Activated naive CD4-positive, alpha-beta T cell treated with Interleukin-2 at 50 U/mL for 16 hours (primary cell): ENCODE measurements around the gene RBM42.
A peak's percentile ranks its signal among the peaks of the same experiment; 100 is the strongest.
"Not testable (repeated sequence)": the region's sequence is repeated elsewhere in the genome, so short reads cannot be mapped to it uniquely, and the experiment has no call there.

Experiments used
- DNase-seq: peaks from one replicate; pipeline ENCODE4 v3.0.0-alpha.2; 2020

The RBM42 gene

GRCh38 chr19:35621708-35622107 is 7.1 kb upstream of the RBM42 start:
- no peak for DNase-seq

GRCh38 chr19:35622750-35623149 is 6.1 kb upstream of the RBM42 start:
- DNase-seq: no peak

DNA sequence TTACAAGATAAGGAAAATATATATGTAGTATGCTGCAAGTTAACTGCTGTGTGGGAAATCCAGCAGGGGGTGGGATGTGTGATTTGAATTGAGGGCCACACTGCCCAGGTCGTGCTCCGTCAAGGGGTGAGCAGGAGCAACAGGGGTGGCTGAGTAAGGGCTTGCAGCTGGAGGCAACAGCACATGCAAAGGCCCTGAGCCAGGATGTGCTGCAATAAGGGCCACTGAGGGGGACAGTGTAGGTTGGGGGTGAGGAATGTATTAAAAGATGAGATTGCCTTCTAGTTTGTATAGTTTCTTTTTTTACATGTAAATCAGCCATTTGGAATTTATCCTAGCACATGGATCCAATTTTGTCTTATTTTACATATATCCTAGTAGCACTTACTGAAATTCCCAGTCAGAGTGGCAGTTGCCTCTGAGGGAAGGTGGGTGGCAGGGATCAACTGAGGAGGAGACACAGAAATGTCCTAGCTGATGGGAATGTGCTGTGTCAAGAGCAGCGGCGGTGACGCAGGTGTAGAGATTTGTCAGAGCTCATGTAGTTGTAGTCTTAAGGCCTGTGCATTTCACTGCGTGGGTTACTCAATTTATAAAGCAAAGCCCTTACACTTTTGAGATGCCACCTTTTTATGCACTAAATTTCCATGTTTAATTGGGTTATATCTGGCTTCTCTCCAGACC is 5.4 kb upstream of the RBM42 start:
- DNase-seq: no peak

DNA sequence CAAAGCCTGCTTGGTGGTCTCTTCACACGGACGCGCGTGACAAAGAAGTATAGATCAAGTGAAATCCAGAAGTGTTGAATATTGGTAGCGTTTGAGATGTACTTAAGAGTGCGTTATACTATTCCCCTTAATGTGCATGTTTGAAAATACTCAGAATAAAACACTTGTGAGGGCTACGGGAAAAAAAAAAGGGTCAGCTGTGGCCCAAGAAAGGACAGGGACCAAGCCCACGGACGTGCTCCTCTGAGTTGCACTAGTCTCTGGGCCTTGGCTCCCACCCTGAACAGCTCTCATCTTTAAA is 622 bp upstream of the RBM42 start:
- DNase-seq: no peak

DNA sequence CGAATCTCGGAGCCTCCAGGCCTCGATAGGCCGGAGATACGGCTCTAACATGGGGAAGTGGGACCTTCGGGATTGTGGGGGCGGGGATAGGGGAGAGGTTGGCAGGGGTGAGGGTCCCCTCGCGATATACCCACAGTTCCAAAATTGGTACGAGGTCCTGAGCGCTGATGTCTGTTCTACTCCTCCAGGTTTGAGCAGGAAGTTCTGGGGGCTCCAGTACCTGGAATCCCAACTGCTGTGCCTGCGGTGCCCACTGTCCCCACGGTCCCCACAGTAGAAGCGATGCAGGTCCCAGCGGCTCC is 447 bp downstream of the RBM42 start:
- no peak for DNase-seq

GRCh38 chr19:35633727-35634440 is 5.0 kb downstream of the RBM42 start:
- DNase-seq: no peak

GRCh38 chr19:35636651-35637050 is 7.8 kb downstream of the RBM42 start:
- DNase-seq: no peak

- no peak for DNase-seq
These were observed 8.3 kb downstream of the RBM42 start for GRCh38 chr19:35637165-35637564.

DNA sequence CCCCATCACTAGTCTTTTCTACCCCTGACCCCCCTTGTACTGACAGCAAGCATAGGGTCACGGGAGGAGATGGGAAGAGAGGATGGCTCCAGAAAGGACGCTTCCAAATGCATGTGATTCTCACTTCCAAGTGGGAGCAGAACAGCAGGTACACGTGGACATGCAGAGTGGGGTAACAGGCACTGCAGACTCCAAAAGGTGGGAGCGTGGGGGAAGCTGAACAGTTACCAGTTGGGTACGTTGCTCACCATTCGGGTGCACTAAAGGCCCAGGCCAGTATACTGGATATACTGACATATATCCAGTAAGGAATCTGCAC is 10.4 kb downstream of the RBM42 start:
- no peak for DNase-seq

- DNase-seq: no peak
These were observed 11.0 kb downstream of the RBM42 start for GRCh38 chr19:35639863-35640262.

DNA sequence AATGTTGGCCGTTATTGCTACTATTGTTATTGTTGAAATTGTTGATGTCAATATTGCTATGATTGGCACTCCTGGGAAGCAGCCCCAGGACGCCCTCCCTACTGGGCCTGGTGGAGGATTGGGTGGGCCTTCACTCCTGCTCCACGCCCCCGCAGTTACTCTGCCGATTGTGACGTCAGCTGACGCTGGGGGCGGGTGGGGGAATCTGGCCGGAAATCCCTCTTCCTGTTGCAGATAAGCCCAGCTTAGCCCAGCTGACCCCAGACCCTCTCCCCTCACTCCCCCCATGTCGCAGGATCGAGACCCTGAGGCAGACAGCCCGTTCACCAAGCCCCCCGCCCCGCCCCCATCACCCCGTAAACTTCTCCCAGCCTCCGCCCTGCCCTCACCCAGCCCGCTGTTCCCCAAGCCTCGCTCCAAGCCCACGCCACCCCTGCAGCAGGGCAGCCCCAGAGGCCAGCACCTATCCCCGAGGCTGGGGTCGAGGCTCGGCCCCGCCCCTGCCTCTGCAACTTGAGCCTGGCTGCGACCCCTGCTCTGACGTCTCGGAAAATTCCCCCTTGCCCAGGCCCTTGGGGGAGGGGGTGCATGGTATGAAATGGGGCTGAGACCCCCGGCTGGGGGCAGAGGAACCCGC is 12.8 kb downstream of the RBM42 start, which contains the start of gene ETV2:
Gene ETV2 (plus strand): TSS at position 231 of the 637 bp plus-strand sequence. CDS start 716 bp downstream, outside the sequence.
- peak; percentile 34 for DNase-seq

- DNase-seq: no peak
These were observed 13.5 kb downstream of the RBM42 start for GRCh38 chr19:35642312-35642711.

DNA sequence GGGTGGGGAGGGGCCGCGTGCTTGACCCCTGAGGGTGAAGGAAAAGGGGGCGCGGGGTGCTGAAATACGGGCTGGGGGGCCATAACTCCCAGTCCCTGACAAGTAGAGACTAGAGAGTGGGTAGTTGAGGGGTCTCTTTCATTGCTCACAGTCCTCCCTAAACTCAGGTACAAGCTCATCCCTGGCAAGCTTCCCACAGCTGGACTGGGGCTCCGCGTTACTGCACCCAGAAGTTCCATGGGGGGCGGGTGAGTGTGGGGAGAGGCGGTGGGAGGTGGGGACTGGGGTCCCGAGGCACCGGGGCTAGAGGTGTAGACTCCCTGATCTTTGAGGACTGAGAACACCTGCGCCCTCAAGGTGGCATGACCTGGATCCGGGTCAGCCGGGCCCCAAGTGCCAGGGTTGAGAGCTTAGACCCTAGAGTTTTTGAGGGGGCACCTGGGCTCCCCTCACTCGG is 14.0 kb downstream of the RBM42 start:
- no peak for DNase-seq

GRCh38 chr19:35643255-35644205 is 14.7 kb downstream of the RBM42 start:
- DNase-seq: peak; percentile 81

DNA sequence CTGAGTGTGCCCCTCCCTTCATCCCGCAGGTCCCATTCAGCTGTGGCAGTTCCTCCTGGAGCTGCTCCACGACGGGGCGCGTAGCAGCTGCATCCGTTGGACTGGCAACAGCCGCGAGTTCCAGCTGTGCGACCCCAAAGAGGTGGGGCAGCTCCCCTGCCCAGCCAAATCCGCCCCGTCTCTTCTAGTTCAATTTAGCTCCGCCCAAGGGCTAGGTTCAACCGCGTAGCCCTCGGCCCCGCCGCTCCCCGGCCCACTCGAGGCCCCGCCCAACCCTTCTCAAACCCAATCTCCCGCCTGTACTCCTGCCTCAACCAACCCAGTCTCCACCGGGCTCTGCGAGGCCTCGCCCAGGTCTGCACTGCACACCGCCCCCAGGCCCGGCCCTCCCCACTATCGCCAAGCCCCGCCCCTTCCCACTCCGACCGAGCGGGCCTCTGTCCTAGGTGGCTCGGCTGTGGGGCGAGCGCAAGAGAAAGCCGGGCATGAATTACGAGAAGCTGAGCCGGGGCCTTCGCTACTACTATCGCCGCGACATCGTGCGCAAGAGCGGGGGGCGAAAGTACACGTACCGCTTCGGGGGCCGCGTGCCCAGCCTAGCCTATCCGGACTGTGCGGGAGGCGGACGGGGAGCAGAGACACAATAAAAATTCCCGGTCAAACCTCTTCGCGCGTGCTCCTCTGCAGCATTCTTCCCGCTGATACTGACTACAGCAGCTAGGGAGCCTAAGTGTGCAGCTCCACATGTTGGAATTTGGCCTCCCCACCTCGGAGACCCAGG is 15.6 kb downstream of the RBM42 start:
- DNase-seq: peak; percentile 97

GRCh38 chr19:35644987-35645679 is 16.3 kb downstream of the RBM42 start:
- peak; percentile 78 for DNase-seq

- DNase-seq: no peak
These were observed 17.1 kb downstream of the RBM42 start for GRCh38 chr19:35645680-35646511.

DNA sequence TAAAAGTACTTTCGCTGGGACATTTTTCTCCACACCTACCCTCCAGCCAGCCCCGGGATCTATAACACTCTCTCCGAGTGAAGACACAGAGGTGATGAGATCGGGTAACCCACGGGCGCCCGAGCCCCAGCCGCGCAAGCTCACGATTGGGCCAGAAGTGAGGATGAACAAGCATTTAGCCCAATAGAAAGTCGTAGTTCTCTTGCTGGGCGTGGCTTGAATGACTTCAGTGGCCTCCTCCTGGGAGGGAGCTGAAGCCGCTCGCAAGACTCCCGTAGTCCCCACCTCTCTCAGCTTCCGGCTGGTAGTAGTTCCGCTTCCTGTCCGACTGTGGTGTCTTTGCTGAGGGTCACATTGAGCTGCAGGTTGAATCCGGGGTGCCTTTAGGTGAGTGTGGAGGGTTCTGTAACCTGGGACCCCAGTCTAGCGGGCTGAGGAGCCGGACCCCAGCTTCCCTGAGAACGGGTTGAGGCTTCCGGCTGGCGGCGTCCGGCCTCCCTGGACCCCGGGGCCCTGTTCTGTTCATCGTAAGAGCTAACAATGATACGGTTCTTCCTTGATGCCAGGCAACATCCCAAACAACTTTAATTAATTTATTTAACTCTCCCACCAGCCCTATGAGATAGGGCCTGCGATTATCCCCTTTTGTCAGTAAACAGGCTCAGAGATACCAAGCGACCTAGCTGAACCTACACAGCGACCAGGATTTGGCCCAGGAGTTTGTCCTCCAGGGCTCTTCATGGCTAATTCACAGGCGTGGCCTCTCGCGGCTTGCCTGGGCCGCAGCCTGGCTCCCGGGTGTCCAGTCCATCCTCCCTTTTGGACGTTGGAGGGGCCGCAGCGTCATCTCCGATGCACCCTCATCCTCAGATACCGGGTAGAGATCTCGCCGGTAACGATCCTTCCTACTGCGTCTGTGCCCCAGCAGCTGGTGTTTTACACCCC is 19.5 kb downstream of the RBM42 start, which contains the start of gene COX6B1:
Gene COX6B1 (plus strand): TSS at position 307 of the 945 bp plus-strand sequence. CDS start 2,921 bp downstream, outside the sequence.
- DNase-seq: peak; percentile 93

DNA sequence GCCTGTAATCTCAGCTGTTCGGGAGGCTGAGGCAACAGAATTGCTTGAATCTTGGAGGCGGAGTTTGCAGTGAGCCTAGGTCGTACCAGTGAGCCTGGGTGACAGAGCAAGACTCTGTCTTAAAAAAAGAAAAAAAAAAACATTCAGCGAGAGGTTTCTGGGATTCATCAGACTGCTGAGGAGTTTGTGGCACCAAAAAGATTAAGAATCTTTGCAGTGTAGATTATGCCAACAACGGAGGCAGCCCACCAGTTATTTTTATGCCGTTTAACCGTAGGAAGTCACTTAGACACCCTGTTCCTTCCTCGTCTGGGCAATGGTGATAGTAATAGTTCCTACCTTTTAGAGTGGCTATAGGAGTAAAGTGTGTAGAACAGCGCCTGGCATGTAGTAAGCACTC is 21.7 kb downstream of the RBM42 start:
- no peak for DNase-seq

GRCh38 chr19:35654828-35655227 is 26.0 kb downstream of the RBM42 start:
- not testable (repeated sequence) for DNase-seq
